GM12891 (cell line): ENCODE measurements around the gene DCLRE1B.

Experiments
- PAX5 ChIP-seq: IDR thresholded peaks from 2 replicates; pipeline ENCODE4 v1.6.1; 2011; ENCODE audit warnings: low read length, moderate library complexity, mild to moderate bottlenecking; ENCODE audit not compliant: insufficient read depth, severe bottlenecking
- POLR2A ChIP-seq: IDR thresholded peaks from 2 replicates; pipeline ENCODE4 v1.6.1; 2011; ENCODE audit warnings: low read depth, low read length, control low read depth
- POLR2AphosphoS5 ChIP-seq: IDR thresholded peaks from 2 replicates; pipeline ENCODE4 v1.6.1; 2011; ENCODE audit warnings: low read depth, low read length, control low read depth

GRCh38 chr1:113935970-113936369, 30.8 kb downstream of the DCLRE1B start:
- no peak for TF ChIP-seq POLR2AphosphoS5
- no peak for TF ChIP-seq POLR2A
- no peak for TF ChIP-seq PAX5
